B cell (primary cell): ENCODE results near the gene CCDC116. TPM values are rescaled to one million over a fixed set of nuclear protein-coding genes. Genes with fewer than 3 reads are reported as not detected.

ENCODE experiments used
- ATAC-seq: fragments of 200-7000 bp; cut with Tn5 transposase; one replicate; pipeline ENCODE4 v1.10.0; 2021; ENCODE audit warnings: low read depth, mild to moderate bottlenecking, moderate number of reproducible peaks, moderate library complexity
- CTCF ChIA-PET: fragments of 350-600 bp; sonication (Branson Sonifier 250); formaldehyde crosslinking; loops from one replicate; lab custom pipeline; 2021; ENCODE audit warnings: antibody characterized with exemption, inconsistent platforms; lab: Charles Lee
- POLR2A ChIA-PET: fragments of 350-600 bp; sonication (Branson Sonifier 250); formaldehyde crosslinking; loops from one replicate; lab custom pipeline; 2021; ENCODE audit warnings: antibody characterized with exemption; lab: Charles Lee
- DNase-seq: peaks from one replicate; pipeline ENCODE4 v3.0.0; 2013
- H2AFZ ChIP-seq: 2 replicates; pipeline ENCODE4 v1.6.1; 2012; ENCODE audit warnings: mild to moderate bottlenecking, low read depth, low read length; ENCODE audit not compliant: insufficient read depth, poor library complexity, severe bottlenecking
- H3K27ac ChIP-seq, 2 donors: 1 replicate in 1 of 2; 2 replicates in 1 of 2; pipeline ENCODE4 v1.5.1; 2012 to 2013; ENCODE audit warnings: low read length in 2 of 2, mild to moderate bottlenecking in 2 of 2, moderate library complexity in 1 of 2
- H3K27me3 ChIP-seq, 4 experiments: fragments of 200-600 bp in 1 of 4; sonication (generic) in 1 of 4; replicated peaks in 1 of 4; 1 replicate in 2 of 4; 2 replicates in 2 of 4; pipeline versions ENCODE4 v1.6.1 to v1.7.0; 2013 to 2016; ENCODE audit warnings: low read length in 3 of 4, mild to moderate bottlenecking in 2 of 4, mixed read lengths in 1 of 4, moderate library complexity in 1 of 4; ENCODE audit not compliant: insufficient read depth in 4 of 4, control insufficient read depth in 3 of 4; ENCODE audit errors: control extremely low read depth in 1 of 4
- H3K36me3 ChIP-seq, 2 experiments: replicated peaks in 1 of 2; 1 replicate in 1 of 2; 2 replicates in 1 of 2; pipeline versions ENCODE4 v1.6.1 to v1.7.1; 2013; ENCODE audit warnings: low read length in 1 of 2; ENCODE audit not compliant: insufficient read depth in 2 of 2, control insufficient read depth in 1 of 2; ENCODE audit errors: control extremely low read depth in 1 of 2, extremely low read depth in 1 of 2
- H3K4me1 ChIP-seq, 2 donors: fragments of 200-600 bp in 1 of 2; sonication (generic) in 1 of 2; 1 replicate in 1 of 2; 2 replicates in 1 of 2; pipeline versions ENCODE4 v1.5.1 to v1.6.1; 2013 to 2017; ENCODE audit warnings: low read length in 2 of 2; ENCODE audit not compliant: control insufficient read depth in 2 of 2, insufficient read depth in 2 of 2
- H3K4me2 ChIP-seq: replicated peaks from 2 replicates; pipeline ENCODE3; 2012; ENCODE audit warnings: mild to moderate bottlenecking, low read depth, low read length; ENCODE audit not compliant: poor library complexity, severe bottlenecking
- H3K4me3 ChIP-seq, 5 experiments: fragments of 200-600 bp in 1 of 5; sonication (generic) in 1 of 5; 1 replicate in 3 of 5; 2 replicates in 2 of 5; pipeline versions ENCODE4 v1.5.1 to v1.7.0; 2011 to 2016; ENCODE audit warnings: low read length in 4 of 5, mild to moderate bottlenecking in 4 of 5, low read depth in 2 of 5, control low read depth in 1 of 5, moderate library complexity in 1 of 5; ENCODE audit not compliant: insufficient read depth in 1 of 5; ENCODE audit errors: control extremely low read depth in 1 of 5, extremely low read depth in 1 of 5
- H3K79me2 ChIP-seq: fragments of 200-600 bp; sonication (generic); one replicate; pipeline ENCODE4 v1.6.0; 2016; ENCODE audit warnings: low read length; ENCODE audit not compliant: control insufficient read depth, insufficient read depth
- H3K9ac ChIP-seq: fragments of 200-600 bp; sonication (generic); 2 replicates; pipeline ENCODE4 v1.6.1; 2017; ENCODE audit warnings: mild to moderate bottlenecking, low read length, moderate library complexity
- H3K9me3 ChIP-seq, 3 donors: one replicate each; pipeline versions ENCODE4 v1.6.1 to v1.7.1; 2013; ENCODE audit warnings: low read length in 2 of 3; ENCODE audit not compliant: control insufficient read depth in 2 of 3, insufficient read depth in 1 of 3; ENCODE audit errors: control extremely low read depth in 1 of 3
- H4K20me1 ChIP-seq: 2 replicates; pipeline ENCODE4 v1.6.0; 2012; ENCODE audit warnings: mild to moderate bottlenecking, low read length; ENCODE audit not compliant: insufficient read depth, control insufficient read depth, poor library complexity, severe bottlenecking
- H3K27ac Mint-ChIP-seq: one replicate; pipeline ENCODE4 v1.8.0; 2021; ENCODE audit warnings: mixed read lengths
- H3K27me3 Mint-ChIP-seq: one replicate; pipeline ENCODE4 v1.8.0; 2021; ENCODE audit warnings: mixed read lengths
- H3K4me1 Mint-ChIP-seq: one replicate; pipeline ENCODE4 v1.8.0; 2021; ENCODE audit warnings: mixed read lengths
- H3K4me3 Mint-ChIP-seq: one replicate; pipeline ENCODE4 v1.8.0; 2021; ENCODE audit warnings: mixed read lengths
- H3K9me3 Mint-ChIP-seq: one replicate; pipeline ENCODE4 v1.8.0; 2022; ENCODE audit warnings: mixed read lengths; ENCODE audit not compliant: insufficient read depth
- EZH2 ChIP-seq: IDR thresholded peaks from 2 replicates; pipeline ENCODE4 v1.6.1; 2012; ENCODE audit warnings: borderline replicate concordance, low read depth, mild to moderate bottlenecking, moderate library complexity, low read length; ENCODE audit not compliant: insufficient read depth, poor library complexity, severe bottlenecking
- WGBS: methylation state at CpG from one replicate; pipeline ENCODE4 v1.1.5; 2013; ENCODE audit warnings: missing lambda C conversion rate; ENCODE audit not compliant: insufficient coverage; 5-methylcytosine and 5-hydroxymethylcytosine counted together
- intact Hi-C: fragments of 100-400 bp; cut with micrococcal nuclease; formaldehyde crosslinking; loops from one replicate; pipeline ENCODE4 v1.10.0; 2022
- polyA plus RNA-seq: library from polyadenylated mRNA; depleted of rRNA; stranded (reverse); fragments of >200 nt; gene quantifications from 2 replicates; pipeline ENCODE4 v1.2.3, GENCODE V29; 2012
- total RNA-seq, 2 donors: library from RNA; stranded (reverse); fragments of 120-200 nt in 1 of 2; gene quantifications; 1 replicate in 1 of 2; 2 replicates in 1 of 2; pipeline versions ENCODE4 v1.2.3 to v1.2.4, GENCODE V29; 2013 to 2022
- TF ChIP-seq, protein P1 (sequence below): fragments of 200-600 bp; IDR thresholded peaks from one replicate; pipeline ENCODE4 v1.8.0; 2022; ENCODE audit warnings: antibody characterized with exemption, mild to moderate bottlenecking

The CCDC116 gene
- total and polyA plus RNA-seq, 2 donors (not counting 1 experiment from before 2014, with no cell fraction given): 0.52 to 0.55 TPM

DNA sequence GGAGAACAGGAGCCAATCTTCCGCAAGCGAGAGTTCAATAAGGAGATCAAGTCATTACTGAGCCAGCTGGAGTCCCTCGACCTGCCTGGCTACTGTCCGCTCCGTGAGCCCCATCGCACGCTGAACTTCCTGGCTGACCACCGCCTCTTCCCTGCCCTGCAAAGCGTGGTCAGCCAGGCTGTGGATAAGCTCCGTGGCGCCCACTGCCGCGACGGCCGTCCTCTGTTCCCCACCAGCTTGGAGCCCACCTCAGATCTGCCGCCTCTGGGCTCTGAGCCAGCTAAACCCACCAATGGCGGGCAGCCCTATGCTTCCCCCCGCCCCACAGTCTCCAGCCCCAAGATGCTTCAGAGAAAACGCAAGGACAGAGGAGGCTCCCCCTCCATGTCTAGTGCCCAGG lies 2.3 kb downstream of the CCDC116 start:
- Histone ChIP-seq H3K27me3 (no peaks in the 10 kb centered on the region), H2AFZ (no peak overlapping the region), H3K79me2 (peaks cover under 1% of the 10 kb centered on the region), H4K20me1 (peaks cover 7% of the 10 kb centered on the region), H3K27ac (no peak overlapping the region), H3K4me2 (no peak overlapping the region), H3K9me3 (peaks cover 0 to 10% (median 0%) of the 10 kb centered on the region in 3 donors), H3K4me1 (peaks cover 0 to 13% of the 10 kb centered on the region in 2 donors), H3K9ac (no peak overlapping the region), H3K4me3 (no peak overlapping the region), H3K36me3 (no peaks in the 10 kb centered on the region)
- Mint-ChIP-seq H3K4me3 (no peak overlapping the region), H3K27ac (no peak overlapping the region), H3K27me3 (no peaks in the 10 kb centered on the region), H3K9me3 (no peaks in the 10 kb centered on the region), H3K4me1 (peaks cover 15% of the 10 kb centered on the region)
- TF ChIP-seq EZH2: no peak
- TF ChIP-seq, protein P1, sequence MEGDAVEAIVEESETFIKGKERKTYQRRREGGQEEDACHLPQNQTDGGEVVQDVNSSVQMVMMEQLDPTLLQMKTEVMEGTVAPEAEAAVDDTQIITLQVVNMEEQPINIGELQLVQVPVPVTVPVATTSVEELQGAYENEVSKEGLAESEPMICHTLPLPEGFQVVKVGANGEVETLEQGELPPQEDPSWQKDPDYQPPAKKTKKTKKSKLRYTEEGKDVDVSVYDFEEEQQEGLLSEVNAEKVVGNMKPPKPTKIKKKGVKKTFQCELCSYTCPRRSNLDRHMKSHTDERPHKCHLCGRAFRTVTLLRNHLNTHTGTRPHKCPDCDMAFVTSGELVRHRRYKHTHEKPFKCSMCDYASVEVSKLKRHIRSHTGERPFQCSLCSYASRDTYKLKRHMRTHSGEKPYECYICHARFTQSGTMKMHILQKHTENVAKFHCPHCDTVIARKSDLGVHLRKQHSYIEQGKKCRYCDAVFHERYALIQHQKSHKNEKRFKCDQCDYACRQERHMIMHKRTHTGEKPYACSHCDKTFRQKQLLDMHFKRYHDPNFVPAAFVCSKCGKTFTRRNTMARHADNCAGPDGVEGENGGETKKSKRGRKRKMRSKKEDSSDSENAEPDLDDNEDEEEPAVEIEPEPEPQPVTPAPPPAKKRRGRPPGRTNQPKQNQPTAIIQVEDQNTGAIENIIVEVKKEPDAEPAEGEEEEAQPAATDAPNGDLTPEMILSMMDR: no peak
- ATAC-seq: no peak
- WGBS: 96% methylated on average over 19 of the region's 19 CpGs
- POLR2A ChIA-PET: no interaction called here
- DNase-seq: no peak
- CTCF ChIA-PET: interaction anchor here (5.4 kb wide), 1 partner anchor 11 kb away, joined by 23 read pairs; no protein-coding TSS in a partner anchor
- intact Hi-C loops: loop anchor here (5.0 kb wide), 1 partner anchor 48 kb away; no protein-coding TSS in a partner anchor

DNA sequence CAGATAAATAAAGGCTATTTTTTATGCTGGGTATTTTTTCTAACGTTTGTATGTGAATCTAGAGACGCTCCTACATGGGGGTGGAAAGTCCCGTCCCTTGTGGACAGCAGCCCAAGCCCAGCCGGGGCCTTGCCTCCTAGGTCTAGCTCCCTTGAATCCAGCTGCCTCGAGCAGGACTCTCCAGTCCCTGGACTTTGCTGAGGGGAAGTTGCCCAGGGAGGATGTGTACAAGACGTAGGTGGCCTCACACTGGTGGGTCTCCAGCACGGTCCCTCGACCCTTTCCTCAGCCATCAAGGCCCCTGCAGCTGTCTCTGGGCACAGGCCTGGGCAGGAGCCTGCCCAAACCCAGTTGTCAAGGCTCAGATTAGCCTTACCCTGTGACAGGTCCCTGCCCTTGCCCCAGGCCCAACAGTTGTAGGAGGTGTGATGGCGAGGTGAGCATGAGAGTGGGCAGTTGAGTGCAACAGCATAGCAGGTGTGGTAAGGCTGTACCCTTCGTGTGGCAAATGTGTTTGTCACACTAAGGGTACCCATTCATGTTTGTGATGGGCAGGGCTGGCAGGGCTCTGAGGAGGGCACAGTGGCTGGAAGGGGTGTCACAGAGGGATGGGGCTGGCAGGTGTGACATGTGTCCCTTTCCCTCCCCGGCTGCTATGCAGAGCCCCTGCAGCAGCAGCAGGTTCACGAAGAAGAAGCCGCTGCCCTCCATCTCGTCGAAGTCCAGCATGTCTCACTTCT lies 3.4 kb downstream of the CCDC116 start:
- no peak for TF ChIP-seq EZH2
- TF ChIP-seq, protein P1: no peak
- no peak overlapping the region for H3K4me3 Mint-ChIP-seq
- Histone ChIP-seq H3K27ac (no peak overlapping the region), H3K36me3 (no peaks in the 10 kb centered on the region), H3K4me3 (no peak overlapping the region), H3K79me2 (no peaks in the 10 kb centered on the region), H3K27me3 (no peaks in the 10 kb centered on the region), H2AFZ (no peak overlapping the region), H3K9me3 (peaks cover 0 to 10% (median 0%) of the 10 kb centered on the region in 3 donors), H3K9ac (no peak overlapping the region), H3K4me2 (no peak overlapping the region), H4K20me1 (peaks cover 5% of the 10 kb centered on the region), H3K4me1 (peaks cover 0 to 7% of the 10 kb centered on the region in 2 donors)
- intact Hi-C loops: no loop called here
- no peaks in the 10 kb centered on the region for H3K27me3 Mint-ChIP-seq
- peaks cover 11% of the 10 kb centered on the region for H3K4me1 Mint-ChIP-seq
- no peaks in the 10 kb centered on the region for H3K9me3 Mint-ChIP-seq
- no peak overlapping the region for H3K27ac Mint-ChIP-seq
- DNase-seq (no peak), ATAC-seq (no peak)
- 87% methylated on average over 15 of the region's 15 CpGs for WGBS
- POLR2A ChIA-PET: no interaction called here
- CTCF ChIA-PET: interaction anchor here (5.4 kb wide), 1 partner anchor 10 kb away, joined by 23 read pairs; no protein-coding TSS in a partner anchor
